ENCODE data around the gene ANKRD33.

DNA sequence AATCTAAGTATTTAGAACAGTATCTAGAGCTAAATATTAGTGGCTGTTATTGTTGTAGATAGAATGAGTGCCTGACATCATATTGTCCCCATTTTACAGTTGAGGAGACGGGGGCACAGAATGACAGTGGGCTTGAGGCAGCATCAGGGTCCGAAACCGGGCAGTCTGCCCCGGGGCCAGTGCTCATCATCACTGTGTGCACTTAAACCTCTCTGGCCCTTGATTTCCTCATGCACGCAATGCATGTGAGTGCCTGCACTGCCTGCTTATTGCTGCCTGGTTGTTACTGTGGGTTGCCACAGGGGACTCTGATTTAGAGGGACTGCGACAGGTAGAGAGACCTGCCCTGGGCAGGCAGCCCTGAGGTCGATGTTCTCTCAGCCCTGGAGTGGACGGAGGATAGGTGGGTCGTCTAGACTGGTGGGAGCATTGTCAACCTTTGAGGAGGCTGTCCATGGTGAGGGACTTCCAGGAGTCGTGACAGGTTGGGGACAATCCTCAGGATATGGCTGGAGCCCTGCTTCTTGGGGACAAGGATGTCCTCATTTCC is 29.2 kb downstream of the ANKRD33 start:
- TF ChIP-seq, protein P1, sequence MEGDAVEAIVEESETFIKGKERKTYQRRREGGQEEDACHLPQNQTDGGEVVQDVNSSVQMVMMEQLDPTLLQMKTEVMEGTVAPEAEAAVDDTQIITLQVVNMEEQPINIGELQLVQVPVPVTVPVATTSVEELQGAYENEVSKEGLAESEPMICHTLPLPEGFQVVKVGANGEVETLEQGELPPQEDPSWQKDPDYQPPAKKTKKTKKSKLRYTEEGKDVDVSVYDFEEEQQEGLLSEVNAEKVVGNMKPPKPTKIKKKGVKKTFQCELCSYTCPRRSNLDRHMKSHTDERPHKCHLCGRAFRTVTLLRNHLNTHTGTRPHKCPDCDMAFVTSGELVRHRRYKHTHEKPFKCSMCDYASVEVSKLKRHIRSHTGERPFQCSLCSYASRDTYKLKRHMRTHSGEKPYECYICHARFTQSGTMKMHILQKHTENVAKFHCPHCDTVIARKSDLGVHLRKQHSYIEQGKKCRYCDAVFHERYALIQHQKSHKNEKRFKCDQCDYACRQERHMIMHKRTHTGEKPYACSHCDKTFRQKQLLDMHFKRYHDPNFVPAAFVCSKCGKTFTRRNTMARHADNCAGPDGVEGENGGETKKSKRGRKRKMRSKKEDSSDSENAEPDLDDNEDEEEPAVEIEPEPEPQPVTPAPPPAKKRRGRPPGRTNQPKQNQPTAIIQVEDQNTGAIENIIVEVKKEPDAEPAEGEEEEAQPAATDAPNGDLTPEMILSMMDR (conservative IDR thresholded peaks at IDR 0.05; ENCODE audit: low read depth in 2 of 2) = no peak
- TF ChIP-seq POLR2AphosphoS5 (IDR thresholded peaks at IDR 0.05; ENCODE audit: low read depth) = no peak
- TF ChIP-seq ZNF331 (CRISPR knock-in tag; IDR thresholded peaks at IDR 0.05; ENCODE audit: low read depth) = no peak
- TF ChIP-seq EZH2 (IDR thresholded peaks at IDR 0.05; ENCODE audit: low read depth, unreplicated experiment) = no peak
- TF ChIP-seq CREB1 (CRISPR knock-in tag; IDR thresholded peaks at IDR 0.05; ENCODE audit: low read depth) = no peak
- TF ChIP-seq, protein P2, sequence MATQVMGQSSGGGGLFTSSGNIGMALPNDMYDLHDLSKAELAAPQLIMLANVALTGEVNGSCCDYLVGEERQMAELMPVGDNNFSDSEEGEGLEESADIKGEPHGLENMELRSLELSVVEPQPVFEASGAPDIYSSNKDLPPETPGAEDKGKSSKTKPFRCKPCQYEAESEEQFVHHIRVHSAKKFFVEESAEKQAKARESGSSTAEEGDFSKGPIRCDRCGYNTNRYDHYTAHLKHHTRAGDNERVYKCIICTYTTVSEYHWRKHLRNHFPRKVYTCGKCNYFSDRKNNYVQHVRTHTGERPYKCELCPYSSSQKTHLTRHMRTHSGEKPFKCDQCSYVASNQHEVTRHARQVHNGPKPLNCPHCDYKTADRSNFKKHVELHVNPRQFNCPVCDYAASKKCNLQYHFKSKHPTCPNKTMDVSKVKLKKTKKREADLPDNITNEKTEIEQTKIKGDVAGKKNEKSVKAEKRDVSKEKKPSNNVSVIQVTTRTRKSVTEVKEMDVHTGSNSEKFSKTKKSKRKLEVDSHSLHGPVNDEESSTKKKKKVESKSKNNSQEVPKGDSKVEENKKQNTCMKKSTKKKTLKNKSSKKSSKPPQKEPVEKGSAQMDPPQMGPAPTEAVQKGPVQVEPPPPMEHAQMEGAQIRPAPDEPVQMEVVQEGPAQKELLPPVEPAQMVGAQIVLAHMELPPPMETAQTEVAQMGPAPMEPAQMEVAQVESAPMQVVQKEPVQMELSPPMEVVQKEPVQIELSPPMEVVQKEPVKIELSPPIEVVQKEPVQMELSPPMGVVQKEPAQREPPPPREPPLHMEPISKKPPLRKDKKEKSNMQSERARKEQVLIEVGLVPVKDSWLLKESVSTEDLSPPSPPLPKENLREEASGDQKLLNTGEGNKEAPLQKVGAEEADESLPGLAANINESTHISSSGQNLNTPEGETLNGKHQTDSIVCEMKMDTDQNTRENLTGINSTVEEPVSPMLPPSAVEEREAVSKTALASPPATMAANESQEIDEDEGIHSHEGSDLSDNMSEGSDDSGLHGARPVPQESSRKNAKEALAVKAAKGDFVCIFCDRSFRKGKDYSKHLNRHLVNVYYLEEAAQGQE (IDR thresholded peaks at IDR 0.05; ENCODE audit: unreplicated experiment) = no peak
- no peak for TF ChIP-seq ZNF114 (CRISPR knock-in tag; IDR thresholded peaks at IDR 0.05)
- no peak for TF ChIP-seq NANOG (IDR thresholded peaks at IDR 0.05; ENCODE audit: borderline replicate concordance)
- TF ChIP-seq EZH2phosphoT487 (IDR thresholded peaks at IDR 0.05; ENCODE audit: unreplicated experiment) = no peak
- no peak for TF ChIP-seq JUNB (IDR thresholded peaks at IDR 0.05; ENCODE audit: unreplicated experiment)
